HL-60 (cell line): ENCODE results near the gene P2RY6.

ENCODE experiments used
- POLR2AphosphoS5 ChIP-seq: IDR thresholded peaks from 2 replicates; pipeline ENCODE4 v1.6.1; 2012; ENCODE audit warnings: low read depth
- SPI1 ChIP-seq: IDR thresholded peaks from 2 replicates; pipeline ENCODE4 v1.6.1; 2012; ENCODE audit warnings: low read depth, mild to moderate bottlenecking, borderline replicate concordance
- TF ChIP-seq, protein P1 (sequence below): IDR thresholded peaks from one replicate; pipeline ENCODE4 v1.5.1; 2011; ENCODE audit warnings: low read length, control low read depth, inconsistent platforms; ENCODE audit not compliant: insufficient read depth
- TF ChIP-seq, protein P2 (sequence below): IDR thresholded peaks from 2 replicates; pipeline ENCODE4 v1.6.1; 2012; ENCODE audit warnings: low read depth; ENCODE audit not compliant: insufficient replicate concordance

DNA sequence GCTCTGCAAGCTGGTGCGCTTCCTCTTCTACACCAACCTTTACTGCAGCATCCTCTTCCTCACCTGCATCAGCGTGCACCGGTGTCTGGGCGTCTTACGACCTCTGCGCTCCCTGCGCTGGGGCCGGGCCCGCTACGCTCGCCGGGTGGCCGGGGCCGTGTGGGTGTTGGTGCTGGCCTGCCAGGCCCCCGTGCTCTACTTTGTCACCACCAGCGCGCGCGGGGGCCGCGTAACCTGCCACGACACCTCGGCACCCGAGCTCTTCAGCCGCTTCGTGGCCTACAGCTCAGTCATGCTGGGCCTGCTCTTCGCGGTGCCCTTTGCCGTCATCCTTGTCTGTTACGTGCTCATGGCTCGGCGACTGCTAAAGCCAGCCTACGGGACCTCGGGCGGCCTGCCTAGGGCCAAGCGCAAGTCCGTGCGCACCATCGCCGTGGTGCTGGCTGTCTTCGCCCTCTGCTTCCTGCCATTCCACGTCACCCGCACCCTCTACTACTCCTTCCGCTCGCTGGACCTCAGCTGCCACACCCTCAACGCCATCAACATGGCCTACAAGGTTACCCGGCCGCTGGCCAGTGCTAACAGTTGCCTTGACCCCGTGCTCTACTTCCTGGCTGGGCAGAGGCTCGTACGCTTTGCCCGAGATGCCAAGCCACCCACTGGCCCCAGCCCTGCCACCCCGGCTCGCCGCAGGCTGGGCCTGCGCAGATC lies 37.5 kb upstream of the P2RY6 start:
- TF ChIP-seq, protein P1, sequence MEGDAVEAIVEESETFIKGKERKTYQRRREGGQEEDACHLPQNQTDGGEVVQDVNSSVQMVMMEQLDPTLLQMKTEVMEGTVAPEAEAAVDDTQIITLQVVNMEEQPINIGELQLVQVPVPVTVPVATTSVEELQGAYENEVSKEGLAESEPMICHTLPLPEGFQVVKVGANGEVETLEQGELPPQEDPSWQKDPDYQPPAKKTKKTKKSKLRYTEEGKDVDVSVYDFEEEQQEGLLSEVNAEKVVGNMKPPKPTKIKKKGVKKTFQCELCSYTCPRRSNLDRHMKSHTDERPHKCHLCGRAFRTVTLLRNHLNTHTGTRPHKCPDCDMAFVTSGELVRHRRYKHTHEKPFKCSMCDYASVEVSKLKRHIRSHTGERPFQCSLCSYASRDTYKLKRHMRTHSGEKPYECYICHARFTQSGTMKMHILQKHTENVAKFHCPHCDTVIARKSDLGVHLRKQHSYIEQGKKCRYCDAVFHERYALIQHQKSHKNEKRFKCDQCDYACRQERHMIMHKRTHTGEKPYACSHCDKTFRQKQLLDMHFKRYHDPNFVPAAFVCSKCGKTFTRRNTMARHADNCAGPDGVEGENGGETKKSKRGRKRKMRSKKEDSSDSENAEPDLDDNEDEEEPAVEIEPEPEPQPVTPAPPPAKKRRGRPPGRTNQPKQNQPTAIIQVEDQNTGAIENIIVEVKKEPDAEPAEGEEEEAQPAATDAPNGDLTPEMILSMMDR, result no peak
- TF ChIP-seq, protein P2, sequence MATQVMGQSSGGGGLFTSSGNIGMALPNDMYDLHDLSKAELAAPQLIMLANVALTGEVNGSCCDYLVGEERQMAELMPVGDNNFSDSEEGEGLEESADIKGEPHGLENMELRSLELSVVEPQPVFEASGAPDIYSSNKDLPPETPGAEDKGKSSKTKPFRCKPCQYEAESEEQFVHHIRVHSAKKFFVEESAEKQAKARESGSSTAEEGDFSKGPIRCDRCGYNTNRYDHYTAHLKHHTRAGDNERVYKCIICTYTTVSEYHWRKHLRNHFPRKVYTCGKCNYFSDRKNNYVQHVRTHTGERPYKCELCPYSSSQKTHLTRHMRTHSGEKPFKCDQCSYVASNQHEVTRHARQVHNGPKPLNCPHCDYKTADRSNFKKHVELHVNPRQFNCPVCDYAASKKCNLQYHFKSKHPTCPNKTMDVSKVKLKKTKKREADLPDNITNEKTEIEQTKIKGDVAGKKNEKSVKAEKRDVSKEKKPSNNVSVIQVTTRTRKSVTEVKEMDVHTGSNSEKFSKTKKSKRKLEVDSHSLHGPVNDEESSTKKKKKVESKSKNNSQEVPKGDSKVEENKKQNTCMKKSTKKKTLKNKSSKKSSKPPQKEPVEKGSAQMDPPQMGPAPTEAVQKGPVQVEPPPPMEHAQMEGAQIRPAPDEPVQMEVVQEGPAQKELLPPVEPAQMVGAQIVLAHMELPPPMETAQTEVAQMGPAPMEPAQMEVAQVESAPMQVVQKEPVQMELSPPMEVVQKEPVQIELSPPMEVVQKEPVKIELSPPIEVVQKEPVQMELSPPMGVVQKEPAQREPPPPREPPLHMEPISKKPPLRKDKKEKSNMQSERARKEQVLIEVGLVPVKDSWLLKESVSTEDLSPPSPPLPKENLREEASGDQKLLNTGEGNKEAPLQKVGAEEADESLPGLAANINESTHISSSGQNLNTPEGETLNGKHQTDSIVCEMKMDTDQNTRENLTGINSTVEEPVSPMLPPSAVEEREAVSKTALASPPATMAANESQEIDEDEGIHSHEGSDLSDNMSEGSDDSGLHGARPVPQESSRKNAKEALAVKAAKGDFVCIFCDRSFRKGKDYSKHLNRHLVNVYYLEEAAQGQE, result no peak
- TF ChIP-seq POLR2AphosphoS5 (no peak), SPI1 (no peak)
